ENCODE measurements around the gene CYB5D1.

- TF ChIP-seq CTCF (IDR thresholded peaks at IDR 0.05; ENCODE audit: poor library complexity, severe bottlenecking) (no peak), RAD21 (conservative IDR thresholded peaks at IDR 0.05) (no peak), REST (IDR thresholded peaks at IDR 0.05; ENCODE audit: borderline replicate concordance) (no peak), EP300 (conservative IDR thresholded peaks at IDR 0.05; ENCODE audit: poor library complexity, severe bottlenecking) (no peak), MXI1 (conservative IDR thresholded peaks at IDR 0.05; ENCODE audit: poor library complexity, severe bottlenecking) (no peak), POLR2AphosphoS5 (IDR thresholded peaks at IDR 0.05) (no peak), EZH2 (IDR thresholded peaks at IDR 0.05; ENCODE audit: borderline replicate concordance, insufficient read depth, low read length, poor library complexity, severe bottlenecking) (no peak)
Observed at GRCh38 chr17:7849130-7849750, 8.6 kb upstream of the CYB5D1 start.

Data from neural cell (in vitro differentiated cells).